Measurements from ENCODE around the gene OTOP2. TPM values are rescaled to one million over a fixed set of nuclear protein-coding genes. Genes with fewer than 3 reads are reported as not detected.

OTOP2 gene
- total RNA-seq, 4 donors from 2014 or later, result not detected

- TF ChIP-seq, protein P1, sequence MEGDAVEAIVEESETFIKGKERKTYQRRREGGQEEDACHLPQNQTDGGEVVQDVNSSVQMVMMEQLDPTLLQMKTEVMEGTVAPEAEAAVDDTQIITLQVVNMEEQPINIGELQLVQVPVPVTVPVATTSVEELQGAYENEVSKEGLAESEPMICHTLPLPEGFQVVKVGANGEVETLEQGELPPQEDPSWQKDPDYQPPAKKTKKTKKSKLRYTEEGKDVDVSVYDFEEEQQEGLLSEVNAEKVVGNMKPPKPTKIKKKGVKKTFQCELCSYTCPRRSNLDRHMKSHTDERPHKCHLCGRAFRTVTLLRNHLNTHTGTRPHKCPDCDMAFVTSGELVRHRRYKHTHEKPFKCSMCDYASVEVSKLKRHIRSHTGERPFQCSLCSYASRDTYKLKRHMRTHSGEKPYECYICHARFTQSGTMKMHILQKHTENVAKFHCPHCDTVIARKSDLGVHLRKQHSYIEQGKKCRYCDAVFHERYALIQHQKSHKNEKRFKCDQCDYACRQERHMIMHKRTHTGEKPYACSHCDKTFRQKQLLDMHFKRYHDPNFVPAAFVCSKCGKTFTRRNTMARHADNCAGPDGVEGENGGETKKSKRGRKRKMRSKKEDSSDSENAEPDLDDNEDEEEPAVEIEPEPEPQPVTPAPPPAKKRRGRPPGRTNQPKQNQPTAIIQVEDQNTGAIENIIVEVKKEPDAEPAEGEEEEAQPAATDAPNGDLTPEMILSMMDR (IDR thresholded peaks at IDR 0.05), result no peak
- no peak for TF ChIP-seq POLR2A (IDR thresholded peaks at IDR 0.05)
- H3K36me3 ChIP-seq, result no peaks in the 10 kb centered on the region
- no peak overlapping the region for H3K4me3 ChIP-seq (replicated peaks in 1 of 3)
- H3K9me3 ChIP-seq, result no peaks in the 10 kb centered on the region
- no peak overlapping the region for H3K27ac ChIP-seq
- no peak for DNase-seq
- WGBS, 2 donors, result 60 to 77% methylated on average over 15 to 19 of the region's 20 CpGs
- peaks cover 9 to 11% of the 10 kb centered on the region in 2 donors for H3K4me1 ChIP-seq
- intact Hi-C loops (cut with DNase I), result no loop called here
- no peaks in the 10 kb centered on the region for H3K27me3 ChIP-seq
These were observed 41.4 kb upstream of the OTOP2 start for GRCh38 chr17:74882517-74883240.

DNA sequence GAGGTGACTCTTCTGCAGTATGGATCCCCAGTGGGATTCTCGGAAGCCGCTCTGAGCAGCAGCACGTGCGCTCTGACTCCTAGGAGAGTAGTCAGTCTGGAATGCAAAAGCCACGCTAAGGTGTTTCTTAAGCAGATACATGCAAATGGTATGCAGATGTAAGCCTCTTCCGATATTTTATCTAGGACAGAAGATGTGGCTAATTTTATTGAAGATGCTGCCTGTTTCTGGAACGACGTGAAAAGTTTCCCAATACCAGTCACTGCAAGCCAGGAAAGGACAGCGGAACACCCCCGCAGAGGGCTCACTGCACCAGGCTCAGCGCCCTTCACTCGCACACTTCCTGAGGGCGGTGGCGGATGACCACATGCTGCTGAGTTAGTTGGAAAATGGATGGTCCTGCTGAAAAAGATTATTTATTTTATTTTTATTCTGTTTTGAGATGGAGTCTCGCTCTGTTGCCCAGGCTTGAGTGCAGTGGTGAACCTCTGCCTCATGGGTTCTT lies 40.8 kb upstream of the OTOP2 start:
- H3K27me3 ChIP-seq, result no peaks in the 10 kb centered on the region

DNA sequence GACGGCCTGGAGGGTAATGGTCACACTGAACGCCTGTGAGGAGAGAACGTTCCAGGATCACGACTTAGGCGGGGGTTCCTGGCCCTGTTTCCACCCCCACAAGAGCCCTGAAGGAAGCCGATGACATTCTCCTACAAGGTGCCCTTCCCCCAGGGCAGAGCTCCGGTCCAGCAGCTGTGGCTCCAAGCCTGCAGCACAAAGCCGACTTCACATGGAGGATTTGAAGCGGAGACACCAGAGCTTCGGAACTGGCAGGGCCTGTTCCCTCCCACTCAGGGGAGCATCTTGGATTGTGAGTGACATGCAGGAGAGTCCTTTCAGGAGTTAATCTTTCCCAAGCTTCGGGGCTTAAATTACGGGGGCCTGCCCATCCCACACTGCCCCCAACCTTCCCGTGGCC lies 35.6 kb upstream of the OTOP2 start:
- Histone ChIP-seq H3K27ac (no peak overlapping the region), H3K4me1 (peaks cover 4 to 7% of the 10 kb centered on the region in 2 donors), H3K9me3 (no peaks in the 10 kb centered on the region), H3K4me3 (replicated peaks in 1 of 3) (no peak overlapping the region), H3K27me3 (peaks cover 5% of the 10 kb centered on the region), H3K36me3 (no peaks in the 10 kb centered on the region)
- no peak for TF ChIP-seq POLR2A (IDR thresholded peaks at IDR 0.05)
- TF ChIP-seq, protein P1 (IDR thresholded peaks at IDR 0.05), result no peak
- 40 to 41% methylated on average over 12 to 13 of the region's 13 CpGs for WGBS, 2 donors
- intact Hi-C loops (cut with DNase I), result no loop called here
- no peak for DNase-seq

More for the DNA sequence above, 40.8 kb upstream of the OTOP2 start:
- intact Hi-C loops (cut with DNase I), result no loop called here
- H3K27ac ChIP-seq, result no peak overlapping the region
- 65 to 81% methylated on average over 15 of the region's 15 CpGs for WGBS, 2 donors
- DNase-seq, result no peak
- peaks cover 3 to 5% of the 10 kb centered on the region in 2 donors for H3K4me1 ChIP-seq
- H3K9me3 ChIP-seq, result no peaks in the 10 kb centered on the region
- no peak overlapping the region for H3K4me3 ChIP-seq (replicated peaks in 1 of 3)
- TF ChIP-seq, protein P1 (IDR thresholded peaks at IDR 0.05), result no peak
- TF ChIP-seq POLR2A (IDR thresholded peaks at IDR 0.05), result no peak
- no peaks in the 10 kb centered on the region for H3K36me3 ChIP-seq

- 92 to 94% methylated on average over 7 of the region's 7 CpGs for WGBS, 2 donors
- intact Hi-C loops (cut with DNase I), result no loop called here
- H3K27me3 ChIP-seq, result peaks cover 17% of the 10 kb centered on the region
- H3K27ac ChIP-seq, result no peak overlapping the region
- no peak overlapping the region for H3K4me3 ChIP-seq (replicated peaks in 1 of 3)
- H3K36me3 ChIP-seq, result no peaks in the 10 kb centered on the region
- peaks cover 5 to 10% of the 10 kb centered on the region in 2 donors for H3K4me1 ChIP-seq
- H3K9me3 ChIP-seq, result no peaks in the 10 kb centered on the region
- TF ChIP-seq, protein P1 (IDR thresholded peaks at IDR 0.05), result no peak
- TF ChIP-seq POLR2A (IDR thresholded peaks at IDR 0.05), result no peak
- no peak for DNase-seq
These were observed 33.5 kb upstream of the OTOP2 start for GRCh38 chr17:74890554-74890953.

All from thyroid gland (tissue), 4 donors.